NCI-H1092 (cell line): ENCODE results near the gene CEP85.
A peak's percentile ranks its signal among the peaks of the same experiment; 100 is the strongest.

Source experiments
- DNase-seq: peaks from one replicate; lab custom pipeline; 2025; lab: John Stamatoyannopoulos, UW

The CEP85 gene

GRCh38 chr1:26278303-26278702 lies 44.3 kb downstream of the CEP85 start:
- no peak for DNase-seq

GRCh38 chr1:26278724-26279455 lies 44.9 kb downstream of the CEP85 start:
- DNase-seq, result no peak

- DNase-seq, result peak; percentile 69
Measured at GRCh38 chr1:26279456-26280332, 45.7 kb downstream of the CEP85 start, which contains the start of gene SH3BGRL3. Gene SH3BGRL3, plus strand, starts transcription at chr1:26280086. Its CDS starts 70 bp downstream, at chr1:26280156.

- DNase-seq, result no peak
Measured at GRCh38 chr1:26280333-26281042, 46.5 kb downstream of the CEP85 start.

GRCh38 chr1:26281091-26281958 lies 47.3 kb downstream of the CEP85 start:
- no peak for DNase-seq

GRCh38 chr1:26281971-26282370 lies 48.0 kb downstream of the CEP85 start:
- no peak for DNase-seq

GRCh38 chr1:26282401-26282918 lies 48.5 kb downstream of the CEP85 start:
- no peak for DNase-seq

- no peak for DNase-seq
Measured at GRCh38 chr1:26283279-26283853, 49.4 kb downstream of the CEP85 start.

GRCh38 chr1:26283871-26284596 lies 50.0 kb downstream of the CEP85 start:
- DNase-seq, result no peak

GRCh38 chr1:26284597-26285347 lies 50.8 kb downstream of the CEP85 start:
- DNase-seq, result no peak

- DNase-seq, result no peak
Measured at GRCh38 chr1:26285366-26286063, 51.5 kb downstream of the CEP85 start.

- no peak for DNase-seq
Measured at GRCh38 chr1:26286064-26286416, 52.0 kb downstream of the CEP85 start.

GRCh38 chr1:26287033-26287711 lies 53.2 kb downstream of the CEP85 start:
- DNase-seq, result no peak

GRCh38 chr1:26287811-26288210 lies 53.8 kb downstream of the CEP85 start:
- no peak for DNase-seq

- no peak for DNase-seq
Measured at GRCh38 chr1:26288311-26288941, 54.4 kb downstream of the CEP85 start.

- DNase-seq, result no peak
Measured at GRCh38 chr1:26289158-26290059, 55.4 kb downstream of the CEP85 start.
